Hepatocyte (in vitro differentiated cells): ENCODE results near the gene LILRB2. TPM values are rescaled to one million over a fixed set of nuclear protein-coding genes. Genes with fewer than 3 reads are reported as not detected.
"Not testable (repeated sequence)": the region's sequence is repeated elsewhere in the genome, so short reads cannot be mapped to it uniquely, and the experiment has no call there.

Source experiments
- DNase-seq: peaks from one replicate; pipeline ENCODE4 v3.0.0-alpha.2; 2016; ENCODE audit warnings: low spot score
- H2AFZ ChIP-seq: fragments of 200-600 bp; sonication (generic); 2 replicates; pipeline ENCODE4 v1.6.0; 2016; ENCODE audit warnings: antibody characterized with exemption, mild to moderate bottlenecking
- H3K27ac ChIP-seq: fragments of 200-600 bp; sonication (generic); 2 replicates; pipeline ENCODE4 v1.5.1; 2016; ENCODE audit warnings: mild to moderate bottlenecking
- H3K27me3 ChIP-seq: fragments of 200-600 bp; sonication (generic); 2 replicates; pipeline ENCODE4 v1.6.1; 2016
- H3K36me3 ChIP-seq: fragments of 200-600 bp; sonication (generic); replicated peaks from 2 replicates; pipeline ENCODE4 v1.5.1; 2016; ENCODE audit warnings: low read depth; ENCODE audit not compliant: insufficient read depth
- H3K4me1 ChIP-seq: fragments of 200-600 bp; sonication (generic); 2 replicates; pipeline ENCODE4 v1.5.1; 2016; ENCODE audit warnings: mild to moderate bottlenecking, moderate library complexity; ENCODE audit not compliant: insufficient read depth
- H3K4me2 ChIP-seq: fragments of 200-600 bp; sonication (generic); 2 replicates; pipeline ENCODE4 v1.6.0; 2016
- H3K4me3 ChIP-seq: fragments of 200-600 bp; sonication (generic); 2 replicates; pipeline ENCODE4 v1.5.1; 2016; ENCODE audit warnings: mild to moderate bottlenecking
- H3K79me2 ChIP-seq: fragments of 200-600 bp; sonication (generic); 2 replicates; pipeline ENCODE4 v1.6.0; 2017; ENCODE audit warnings: mild to moderate bottlenecking
- H3K9me2 ChIP-seq: fragments of 200-600 bp; sonication (generic); replicated peaks from 2 replicates; pipeline ENCODE4 v1.6.0; 2017; ENCODE audit warnings: mild to moderate bottlenecking; ENCODE audit not compliant: insufficient read depth
- H3K9me3 ChIP-seq: fragments of 200-600 bp; sonication (generic); 2 replicates; pipeline ENCODE4 v1.5.1; 2016; ENCODE audit warnings: low read depth, mild to moderate bottlenecking
- H4K20me1 ChIP-seq: fragments of 200-600 bp; sonication (generic); 2 replicates; pipeline ENCODE4 v1.6.0; 2016; ENCODE audit warnings: mild to moderate bottlenecking; ENCODE audit not compliant: insufficient read depth, poor library complexity, severe bottlenecking
- CTCF ChIP-seq: fragments of 200-600 bp; sonication (generic); IDR thresholded peaks from 2 replicates; pipeline ENCODE4 v1.5.1; 2016; ENCODE audit warnings: antibody characterized with exemption, mild to moderate bottlenecking; ENCODE audit not compliant: poor library complexity
- EZH2 ChIP-seq: fragments of 200-600 bp; sonication (generic); IDR thresholded peaks from 2 replicates; pipeline ENCODE4 v1.6.1; 2016; ENCODE audit warnings: antibody characterized with exemption, mild to moderate bottlenecking, borderline replicate concordance
- EZH2phosphoT487 ChIP-seq: fragments of 200-600 bp; sonication (generic); IDR thresholded peaks from one replicate; pipeline ENCODE4 v1.6.1; 2018; ENCODE audit warnings: antibody characterized with exemption, mild to moderate bottlenecking, low read depth, moderate library complexity; ENCODE audit not compliant: unreplicated experiment, severe bottlenecking
- WGBS: methylation state at CpG from one replicate; pipeline ENCODE4 v1.1.6; 2016; ENCODE audit warnings: low lambda C conversion rate; ENCODE audit errors: missing lambda C conversion rate; 5-methylcytosine and 5-hydroxymethylcytosine counted together
- polyA plus RNA-seq: library from polyadenylated mRNA; unstranded; fragments of >200 nt; fragmentation: Nextera tagmentation; extraction: Ambion mirVana; gene quantifications from 2 replicates; pipeline ENCODE4 v1.2.1, GENCODE V29; 2016
- total RNA-seq: library from RNA; depleted of rRNA; stranded (reverse); fragments of >200 nt; gene quantifications from 2 replicates; pipeline ENCODE4 v1.2.3, GENCODE V29; 2014

LILRB2 gene
- total and polyA plus RNA-seq, 2 experiments from 2014 or later, result not detected

GRCh38 chr19:54287456-54287855 lies 6.5 kb upstream of the LILRB2 start:
- DNase-seq, result no peak

GRCh38 chr19:54286283-54286682 lies 5.4 kb upstream of the LILRB2 start:
- not testable (repeated sequence) for H3K4me2 ChIP-seq, H4K20me1 ChIP-seq, H3K36me3 ChIP-seq, H3K27ac ChIP-seq, H3K27me3 ChIP-seq, H3K4me1 ChIP-seq, H3K4me3 ChIP-seq, H2AFZ ChIP-seq, H3K9me2 ChIP-seq, H3K9me3 ChIP-seq, DNase-seq, H3K79me2 ChIP-seq
- WGBS, result 65% methylated on average over 5 of the region's 10 CpGs

More at GRCh38 chr19:54287456-54287855, 6.5 kb upstream of the LILRB2 start:
- Histone ChIP-seq H4K20me1 (no peaks in the 10 kb centered on the region), H3K4me3 (no peak overlapping the region), H2AFZ (no peak overlapping the region), H3K79me2 (no peaks in the 10 kb centered on the region), H3K9me3 (no peaks in the 10 kb centered on the region), H3K27ac (no peak overlapping the region), H3K9me2 (no peaks in the 10 kb centered on the region), H3K4me2 (no peak overlapping the region), H3K4me1 (no peaks in the 10 kb centered on the region), H3K27me3 (no peaks in the 10 kb centered on the region), H3K36me3 (no peaks in the 10 kb centered on the region)
- no peak for TF ChIP-seq EZH2phosphoT487
- 82% methylated on average over 4 of the region's 4 CpGs for WGBS

- H3K4me2 ChIP-seq, H3K4me1 ChIP-seq, H3K27me3 ChIP-seq, H3K36me3 ChIP-seq, H3K27ac ChIP-seq, DNase-seq, H3K79me2 ChIP-seq, H2AFZ ChIP-seq, H3K9me3 ChIP-seq, H3K9me2 ChIP-seq, H3K4me3 ChIP-seq, H4K20me1 ChIP-seq: not testable (repeated sequence)
- 83% methylated on average over 12 of the region's 12 CpGs for WGBS
Observed at GRCh38 chr19:54285427-54286056, 4.6 kb upstream of the LILRB2 start.

- Histone ChIP-seq H4K20me1 (no peaks in the 10 kb centered on the region), H3K9me3 (no peaks in the 10 kb centered on the region), H3K36me3 (no peaks in the 10 kb centered on the region), H2AFZ (no peak overlapping the region), H3K79me2 (no peaks in the 10 kb centered on the region), H3K4me2 (no peak overlapping the region), H3K27me3 (no peaks in the 10 kb centered on the region), H3K9me2 (no peaks in the 10 kb centered on the region), H3K4me3 (no peak overlapping the region), H3K27ac (no peak overlapping the region), H3K4me1 (no peaks in the 10 kb centered on the region)
- DNase-seq, result no peak
- WGBS, result 76% methylated on average over 9 of the region's 9 CpGs
- no peak for TF ChIP-seq EZH2
- TF ChIP-seq CTCF, result no peak
- no peak for TF ChIP-seq EZH2phosphoT487
Observed at GRCh38 chr19:54282686-54283470, 2.0 kb upstream of the LILRB2 start.

GRCh38 chr19:54281729-54282075 lies 792 bp upstream of the LILRB2 start:
- H3K4me1 ChIP-seq, H3K4me3 ChIP-seq, H3K9me2 ChIP-seq, H4K20me1 ChIP-seq, DNase-seq, H3K79me2 ChIP-seq, H2AFZ ChIP-seq, H3K27me3 ChIP-seq, H3K36me3 ChIP-seq, H3K9me3 ChIP-seq, H3K27ac ChIP-seq, H3K4me2 ChIP-seq: not testable (repeated sequence)
- 87% methylated on average over 5 of the region's 5 CpGs for WGBS

- 82% methylated on average over 10 of the region's 10 CpGs for WGBS
- not testable (repeated sequence) for H3K79me2 ChIP-seq, H3K9me3 ChIP-seq, H3K4me2 ChIP-seq, H3K4me1 ChIP-seq, H3K36me3 ChIP-seq, H3K27me3 ChIP-seq, H3K9me2 ChIP-seq, DNase-seq, H3K4me3 ChIP-seq, H2AFZ ChIP-seq, H4K20me1 ChIP-seq, H3K27ac ChIP-seq
Observed at GRCh38 chr19:54280441-54280840, 469 bp downstream of the LILRB2 start.

GRCh38 chr19:54280025-54280424 lies 885 bp downstream of the LILRB2 start:
- H3K36me3 ChIP-seq, H2AFZ ChIP-seq, DNase-seq, H3K4me2 ChIP-seq, H4K20me1 ChIP-seq, H3K4me1 ChIP-seq, H3K27ac ChIP-seq, H3K79me2 ChIP-seq, H3K9me3 ChIP-seq, H3K9me2 ChIP-seq, H3K27me3 ChIP-seq, H3K4me3 ChIP-seq: not testable (repeated sequence)
- 58% methylated on average over 4 of the region's 4 CpGs for WGBS
